ENCODE measurements around the gene PLXDC2.

- TF ChIP-seq CTCF (IDR thresholded peaks at IDR 0.05 in 8 of 11, conservative IDR thresholded peaks at IDR 0.05 in 3 of 11) (no peak), POLR2A (IDR thresholded peaks at IDR 0.05) (no peak), POLR2AphosphoS5 (IDR thresholded peaks at IDR 0.05) (no peak)
Measured at GRCh38 chr10:20157314-20157713, 341.1 kb downstream of the PLXDC2 start.
